Endodermal cell (in vitro differentiated cells): ENCODE measurements around the gene LOXHD1. TPM values are rescaled to one million over a fixed set of nuclear protein-coding genes. Genes with fewer than 3 reads are reported as not detected.
A peak's percentile ranks its signal among the peaks of the same experiment; 100 is the strongest.

Source experiments
- DNase-seq: peaks from one replicate; pipeline ENCODE4 v3.0.0-alpha.2; 2017
- H3K27ac ChIP-seq: 2 replicates; pipeline ENCODE4 v1.5.1; 2013; ENCODE audit warnings: mild to moderate bottlenecking, low read depth, low read length, moderate library complexity
- H3K27me3 ChIP-seq: 2 replicates; pipeline ENCODE4 v1.6.1; 2013; ENCODE audit warnings: mild to moderate bottlenecking, low read length, moderate library complexity; ENCODE audit not compliant: insufficient read depth, control insufficient read depth, poor library complexity, severe bottlenecking
- H3K36me3 ChIP-seq: 2 replicates; pipeline ENCODE4 v1.7.0; 2013; ENCODE audit warnings: mild to moderate bottlenecking, low read length, moderate library complexity; ENCODE audit not compliant: control insufficient read depth, insufficient read depth
- H3K4me1 ChIP-seq: one replicate; pipeline ENCODE4 v1.7.0; 2013; ENCODE audit warnings: low read length; ENCODE audit not compliant: control insufficient read depth, insufficient read depth
- H3K4me3 ChIP-seq: 2 replicates; pipeline ENCODE4 v1.5.1; 2013; ENCODE audit warnings: mild to moderate bottlenecking, low read length, moderate library complexity
- H3K9ac ChIP-seq: 2 replicates; pipeline ENCODE4 v1.6.1; 2013; ENCODE audit warnings: mild to moderate bottlenecking, low read length, moderate library complexity; ENCODE audit not compliant: poor library complexity, severe bottlenecking; ENCODE audit errors: extremely low read depth
- H3K9me3 ChIP-seq: 2 replicates; pipeline ENCODE4 v1.6.1; 2013; ENCODE audit warnings: mild to moderate bottlenecking, low read length, moderate library complexity; ENCODE audit not compliant: control insufficient read depth
- H3K27ac Mint-ChIP-seq: 2 replicates; pipeline ENCODE4 v1.8.0; 2020; ENCODE audit warnings: mixed read lengths
- H3K27me3 Mint-ChIP-seq: 2 replicates; pipeline ENCODE4 v1.8.0; 2021; ENCODE audit warnings: mild to moderate bottlenecking, mixed read lengths; ENCODE audit not compliant: insufficient read depth
- H3K36me3 Mint-ChIP-seq: 2 replicates; pipeline ENCODE4 v1.8.0; 2020; ENCODE audit warnings: low read depth, mixed read lengths
- H3K4me1 Mint-ChIP-seq: 2 replicates; pipeline ENCODE4 v1.8.0; 2020; ENCODE audit warnings: mixed read lengths
- H3K4me3 Mint-ChIP-seq: 2 replicates; pipeline ENCODE4 v1.8.0; 2020; ENCODE audit warnings: mild to moderate bottlenecking, moderate library complexity, mixed read lengths
- H3K9me3 Mint-ChIP-seq: 2 replicates; pipeline ENCODE4 v1.8.0; 2020; ENCODE audit warnings: mild to moderate bottlenecking, mixed read lengths
- WGBS, 2 experiments: methylation state at CpG; one replicate each; pipeline versions ENCODE4 v1.1.5 to v1.1.7; 2013; ENCODE audit warnings: missing lambda C conversion rate in 2 of 2, mixed read lengths in 1 of 2; ENCODE audit not compliant: insufficient coverage in 1 of 2, insufficient read length in 1 of 2; 5-methylcytosine and 5-hydroxymethylcytosine counted together
- total RNA-seq, 2 donors: library from RNA; stranded (reverse); fragmentation: NEBNext Ultra II Directional in 1 of 2; extraction: Animal tissue kit (Norgen Biotek cat#: 25700) in 1 of 2; gene quantifications; 2 replicates in 1 of 2; 3 replicates in 1 of 2; pipeline ENCODE4 v1.2.1, GENCODE V29; 2021
- TF ChIP-seq, protein P1 (sequence below): fragments of 200-600 bp; sonication (generic); conservative IDR thresholded peaks from 2 replicates; pipeline ENCODE4 v1.5.0; 2021; ENCODE audit warnings: antibody characterized with exemption, mild to moderate bottlenecking

Gene LOXHD1
- total RNA-seq, 2 donors from 2014 or later = 2.1 TPM; not detected in 1

DNA sequence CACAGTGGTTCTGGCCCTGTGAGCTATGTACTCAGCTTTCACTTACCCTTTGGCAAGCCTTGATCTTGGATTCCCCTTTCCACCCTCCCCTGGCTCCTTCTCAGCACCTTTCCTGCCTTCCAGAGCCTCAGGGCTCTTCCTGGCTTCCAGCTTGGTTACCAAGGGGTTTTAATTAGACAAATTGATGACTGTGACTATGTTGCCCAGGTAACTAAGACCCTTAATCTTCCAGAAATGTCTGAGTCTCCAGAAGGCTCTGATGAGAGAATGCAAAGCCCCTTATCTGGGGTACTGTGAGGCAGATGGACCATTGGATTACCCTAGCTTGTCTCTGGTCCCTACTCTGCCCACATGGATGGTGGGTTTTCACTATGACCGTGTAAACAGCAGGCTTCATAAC, 174.2 kb downstream of the LOXHD1 start:
- Histone ChIP-seq H3K36me3 (no peaks in the 10 kb centered on the region), H3K9me3 (no peaks in the 10 kb centered on the region), H3K9ac (no peak overlapping the region), H3K27me3 (peaks cover 20% of the 10 kb centered on the region), H3K4me3 (no peak overlapping the region), H3K4me1 (no peaks in the 10 kb centered on the region), H3K27ac (no peak overlapping the region)
- WGBS, 2 experiments = 71 to 80% methylated on average over 1 of the region's 1 CpG
- DNase-seq = peak; percentile 3
- no peak overlapping the region for H3K4me3 Mint-ChIP-seq
- no peaks in the 10 kb centered on the region for H3K9me3 Mint-ChIP-seq
- H3K27ac Mint-ChIP-seq = no peak overlapping the region
- TF ChIP-seq, protein P1, sequence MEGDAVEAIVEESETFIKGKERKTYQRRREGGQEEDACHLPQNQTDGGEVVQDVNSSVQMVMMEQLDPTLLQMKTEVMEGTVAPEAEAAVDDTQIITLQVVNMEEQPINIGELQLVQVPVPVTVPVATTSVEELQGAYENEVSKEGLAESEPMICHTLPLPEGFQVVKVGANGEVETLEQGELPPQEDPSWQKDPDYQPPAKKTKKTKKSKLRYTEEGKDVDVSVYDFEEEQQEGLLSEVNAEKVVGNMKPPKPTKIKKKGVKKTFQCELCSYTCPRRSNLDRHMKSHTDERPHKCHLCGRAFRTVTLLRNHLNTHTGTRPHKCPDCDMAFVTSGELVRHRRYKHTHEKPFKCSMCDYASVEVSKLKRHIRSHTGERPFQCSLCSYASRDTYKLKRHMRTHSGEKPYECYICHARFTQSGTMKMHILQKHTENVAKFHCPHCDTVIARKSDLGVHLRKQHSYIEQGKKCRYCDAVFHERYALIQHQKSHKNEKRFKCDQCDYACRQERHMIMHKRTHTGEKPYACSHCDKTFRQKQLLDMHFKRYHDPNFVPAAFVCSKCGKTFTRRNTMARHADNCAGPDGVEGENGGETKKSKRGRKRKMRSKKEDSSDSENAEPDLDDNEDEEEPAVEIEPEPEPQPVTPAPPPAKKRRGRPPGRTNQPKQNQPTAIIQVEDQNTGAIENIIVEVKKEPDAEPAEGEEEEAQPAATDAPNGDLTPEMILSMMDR = no peak
- H3K27me3 Mint-ChIP-seq = peaks cover 12% of the 10 kb centered on the region
- H3K36me3 Mint-ChIP-seq = no peaks in the 10 kb centered on the region
- peaks cover 4% of the 10 kb centered on the region for H3K4me1 Mint-ChIP-seq

GRCh38 chr18:46481847-46482245, 175.2 kb downstream of the LOXHD1 start:
- Histone ChIP-seq H3K9me3 (no peaks in the 10 kb centered on the region), H3K36me3 (no peaks in the 10 kb centered on the region), H3K4me3 (no peak overlapping the region), H3K27me3 (peaks cover 20% of the 10 kb centered on the region), H3K4me1 (no peaks in the 10 kb centered on the region), H3K9ac (no peak overlapping the region), H3K27ac (no peak overlapping the region)
- Mint-ChIP-seq H3K4me1 (peaks cover 4% of the 10 kb centered on the region), H3K9me3 (no peaks in the 10 kb centered on the region), H3K27me3 (peaks cover 18% of the 10 kb centered on the region), H3K27ac (no peak overlapping the region), H3K36me3 (no peaks in the 10 kb centered on the region), H3K4me3 (no peak overlapping the region)
- TF ChIP-seq, protein P1 = no peak
- 67 to 88% methylated on average over 1 of the region's 1 CpG for WGBS, 2 experiments
- peak; percentile 35 for DNase-seq

- Histone ChIP-seq H3K9ac (no peak overlapping the region), H3K27ac (no peak overlapping the region), H3K4me1 (no peaks in the 10 kb centered on the region), H3K9me3 (no peaks in the 10 kb centered on the region), H3K36me3 (no peaks in the 10 kb centered on the region), H3K4me3 (no peak overlapping the region), H3K27me3 (peaks cover 22% of the 10 kb centered on the region)
- Mint-ChIP-seq H3K4me1 (peaks cover 4% of the 10 kb centered on the region), H3K9me3 (no peaks in the 10 kb centered on the region), H3K4me3 (no peak overlapping the region), H3K27ac (no peak overlapping the region), H3K36me3 (no peaks in the 10 kb centered on the region), H3K27me3 (peaks cover 23% of the 10 kb centered on the region)
- DNase-seq = peak; percentile 93
- TF ChIP-seq, protein P1 = peak; percentile 91
- WGBS, 2 experiments = 18 to 46% methylated on average over 4 to 9 of the region's 9 CpGs
Measured at GRCh38 chr18:46481048-46481846, 175.8 kb downstream of the LOXHD1 start.
